Nephron (organoid): ENCODE results near the gene HYLS1.

ENCODE experiments used
- H3K27ac Mint-ChIP-seq, 3 experiments: 2 replicates each; pipeline ENCODE4 v1.8.0; 2020; ENCODE audit warnings: mixed read lengths in 3 of 3, mild to moderate bottlenecking in 2 of 3, moderate library complexity in 1 of 3
- H3K27me3 Mint-ChIP-seq: 2 replicates; pipeline ENCODE4 v1.8.0; 2021; ENCODE audit warnings: low read depth, mild to moderate bottlenecking, moderate library complexity, mixed read lengths
- H3K36me3 Mint-ChIP-seq: 2 replicates; pipeline ENCODE4 v1.8.0; 2020; ENCODE audit warnings: low read depth, mixed read lengths
- H3K4me1 Mint-ChIP-seq: 2 replicates; pipeline ENCODE4 v1.8.0; 2020; ENCODE audit warnings: mixed read lengths
- H3K4me3 Mint-ChIP-seq, 3 experiments: 2 replicates each; pipeline ENCODE4 v1.8.0; 2020; ENCODE audit warnings: mild to moderate bottlenecking in 3 of 3, mixed read lengths in 3 of 3, moderate library complexity in 2 of 3
- H3K9me3 Mint-ChIP-seq: 2 replicates; pipeline ENCODE4 v1.8.0; 2020; ENCODE audit warnings: mixed read lengths
- TF ChIP-seq, protein P1 (sequence below), 3 experiments: fragments of 200-600 bp; sonication (generic); IDR thresholded peaks; one replicate each; pipeline ENCODE4 v1.5.0; 2021; ENCODE audit warnings: antibody characterized with exemption in 3 of 3; ENCODE audit not compliant: unreplicated experiment in 3 of 3

HYLS1 gene

DNA sequence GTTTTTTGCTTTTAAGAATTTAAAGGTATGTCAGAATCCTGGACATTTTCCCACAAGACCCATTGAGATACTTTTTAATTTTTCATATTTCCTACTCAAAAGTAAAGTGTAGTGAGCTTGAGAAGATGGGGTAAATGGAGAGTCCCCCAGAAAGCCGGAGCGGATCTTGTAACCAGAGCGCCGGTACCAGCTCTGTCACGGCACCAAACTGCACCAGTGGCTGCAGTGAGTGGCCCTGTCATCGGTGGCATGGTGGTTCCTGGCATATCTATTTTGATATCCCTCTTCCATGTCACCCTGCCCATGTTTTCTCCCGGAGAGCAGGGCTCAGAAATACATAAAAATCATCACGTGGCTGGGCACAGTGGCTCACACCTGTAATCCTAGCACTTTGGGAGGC, 36.2 kb downstream of the HYLS1 start:
- no peaks in the 10 kb centered on the region for H3K36me3 Mint-ChIP-seq
- no peak overlapping the region for H3K4me3 Mint-ChIP-seq
- peaks cover 32% of the 10 kb centered on the region for H3K4me1 Mint-ChIP-seq
- no peaks in the 10 kb centered on the region for H3K9me3 Mint-ChIP-seq
- TF ChIP-seq, protein P1, sequence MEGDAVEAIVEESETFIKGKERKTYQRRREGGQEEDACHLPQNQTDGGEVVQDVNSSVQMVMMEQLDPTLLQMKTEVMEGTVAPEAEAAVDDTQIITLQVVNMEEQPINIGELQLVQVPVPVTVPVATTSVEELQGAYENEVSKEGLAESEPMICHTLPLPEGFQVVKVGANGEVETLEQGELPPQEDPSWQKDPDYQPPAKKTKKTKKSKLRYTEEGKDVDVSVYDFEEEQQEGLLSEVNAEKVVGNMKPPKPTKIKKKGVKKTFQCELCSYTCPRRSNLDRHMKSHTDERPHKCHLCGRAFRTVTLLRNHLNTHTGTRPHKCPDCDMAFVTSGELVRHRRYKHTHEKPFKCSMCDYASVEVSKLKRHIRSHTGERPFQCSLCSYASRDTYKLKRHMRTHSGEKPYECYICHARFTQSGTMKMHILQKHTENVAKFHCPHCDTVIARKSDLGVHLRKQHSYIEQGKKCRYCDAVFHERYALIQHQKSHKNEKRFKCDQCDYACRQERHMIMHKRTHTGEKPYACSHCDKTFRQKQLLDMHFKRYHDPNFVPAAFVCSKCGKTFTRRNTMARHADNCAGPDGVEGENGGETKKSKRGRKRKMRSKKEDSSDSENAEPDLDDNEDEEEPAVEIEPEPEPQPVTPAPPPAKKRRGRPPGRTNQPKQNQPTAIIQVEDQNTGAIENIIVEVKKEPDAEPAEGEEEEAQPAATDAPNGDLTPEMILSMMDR (IDR thresholded peaks at IDR 0.05; ENCODE audit: unreplicated experiment in 3 of 3) = no peak
- H3K27ac Mint-ChIP-seq = no peak overlapping the region
- H3K27me3 Mint-ChIP-seq = peaks cover 6% of the 10 kb centered on the region

DNA sequence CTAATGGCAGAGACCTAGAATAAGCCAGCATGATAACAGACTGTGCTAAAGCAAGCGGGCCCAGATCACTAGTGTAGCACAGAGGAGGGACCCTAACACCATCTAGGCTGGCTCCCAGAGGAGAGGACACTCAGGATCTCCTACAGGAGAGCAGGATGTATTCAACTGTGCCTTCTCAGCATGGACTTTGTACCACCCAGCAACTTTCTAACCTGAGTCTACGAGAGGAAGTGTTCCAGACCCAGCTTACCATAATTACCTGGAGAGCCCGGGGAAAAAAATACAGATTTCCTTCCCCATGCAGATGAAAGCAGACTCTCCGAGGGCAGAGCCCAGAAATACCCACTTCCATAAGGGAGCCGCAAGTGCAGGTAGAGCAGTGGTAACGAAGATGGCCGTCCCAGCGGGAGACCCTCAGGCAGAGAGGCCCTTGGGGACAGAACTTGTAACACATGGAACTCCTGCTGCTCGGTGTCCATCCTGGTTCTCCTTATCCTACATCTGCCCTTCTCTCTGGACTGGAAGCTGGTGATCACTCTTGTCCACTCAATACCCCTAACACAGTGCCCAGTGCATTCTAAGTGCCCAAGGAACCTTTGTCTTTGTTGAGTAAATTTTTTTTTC, 37.0 kb downstream of the HYLS1 start:
- Mint-ChIP-seq H3K27ac (no peak overlapping the region), H3K4me1 (peaks cover 32% of the 10 kb centered on the region), H3K27me3 (peaks cover 5% of the 10 kb centered on the region), H3K36me3 (no peaks in the 10 kb centered on the region), H3K9me3 (no peaks in the 10 kb centered on the region), H3K4me3 (no peak overlapping the region)
- TF ChIP-seq, protein P1 (IDR thresholded peaks at IDR 0.05; ENCODE audit: unreplicated experiment in 3 of 3) = no peak

DNA sequence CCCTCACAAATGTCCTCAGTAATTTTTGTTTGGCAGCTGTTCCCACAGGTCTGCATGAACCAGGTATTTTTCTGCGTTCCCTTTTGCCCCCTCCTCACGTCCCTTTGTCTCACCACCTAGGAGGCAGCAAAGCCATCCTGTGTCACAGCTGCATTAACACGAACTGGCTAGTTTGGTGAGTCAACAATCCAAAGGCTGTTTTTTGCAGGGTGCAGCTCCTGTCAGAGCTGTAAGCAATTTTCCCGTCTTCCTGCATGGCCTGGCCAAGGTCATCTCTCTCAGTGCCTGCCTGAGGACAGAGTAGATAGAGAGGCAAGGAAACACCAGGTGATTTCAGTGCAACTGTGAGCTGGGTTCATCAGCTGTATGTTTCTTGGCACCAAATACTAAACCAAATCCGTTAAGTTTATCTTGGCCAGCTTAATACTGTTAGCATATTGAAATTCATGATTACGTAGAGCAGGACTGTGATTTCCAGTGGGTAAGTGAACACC, 37.8 kb downstream of the HYLS1 start:
- no peaks in the 10 kb centered on the region for H3K9me3 Mint-ChIP-seq
- H3K4me3 Mint-ChIP-seq = no peak overlapping the region
- peaks cover 37% of the 10 kb centered on the region for H3K4me1 Mint-ChIP-seq
- H3K27ac Mint-ChIP-seq = peak overlapping the region; percentile 42 to 73 (median 50)
- H3K27me3 Mint-ChIP-seq = peaks cover 9% of the 10 kb centered on the region
- TF ChIP-seq, protein P1 (IDR thresholded peaks at IDR 0.05; ENCODE audit: unreplicated experiment in 3 of 3) = no peak
- H3K36me3 Mint-ChIP-seq = no peaks in the 10 kb centered on the region

DNA sequence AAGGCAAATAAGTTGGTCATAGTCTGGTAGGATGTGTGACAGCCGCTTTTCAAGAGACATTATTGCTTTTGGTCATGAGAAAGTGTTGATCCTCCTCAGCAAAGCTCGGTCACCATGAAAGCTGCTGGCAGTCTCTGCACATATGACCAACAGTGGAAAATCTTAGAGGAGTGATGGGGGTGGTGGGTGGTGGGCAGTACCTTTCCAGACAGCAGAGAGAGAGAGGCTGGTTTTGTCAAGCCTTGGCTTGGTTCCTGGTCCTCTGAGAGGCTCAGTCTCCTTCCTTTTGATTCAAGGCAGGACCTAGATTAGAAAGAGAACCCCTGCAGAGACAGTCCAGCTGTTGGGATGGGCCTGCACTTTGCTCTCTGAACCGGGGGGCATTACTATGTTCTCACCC, 38.3 kb downstream of the HYLS1 start:
- TF ChIP-seq, protein P1 (IDR thresholded peaks at IDR 0.05; ENCODE audit: unreplicated experiment in 3 of 3) = no peak
- H3K27me3 Mint-ChIP-seq = peaks cover 13% of the 10 kb centered on the region
- H3K36me3 Mint-ChIP-seq = no peaks in the 10 kb centered on the region
- peak overlapping the region; percentile 31 to 73 (median 50) for H3K27ac Mint-ChIP-seq
- peaks cover 37% of the 10 kb centered on the region for H3K4me1 Mint-ChIP-seq
- no peak overlapping the region for H3K4me3 Mint-ChIP-seq
- H3K9me3 Mint-ChIP-seq = no peaks in the 10 kb centered on the region

DNA sequence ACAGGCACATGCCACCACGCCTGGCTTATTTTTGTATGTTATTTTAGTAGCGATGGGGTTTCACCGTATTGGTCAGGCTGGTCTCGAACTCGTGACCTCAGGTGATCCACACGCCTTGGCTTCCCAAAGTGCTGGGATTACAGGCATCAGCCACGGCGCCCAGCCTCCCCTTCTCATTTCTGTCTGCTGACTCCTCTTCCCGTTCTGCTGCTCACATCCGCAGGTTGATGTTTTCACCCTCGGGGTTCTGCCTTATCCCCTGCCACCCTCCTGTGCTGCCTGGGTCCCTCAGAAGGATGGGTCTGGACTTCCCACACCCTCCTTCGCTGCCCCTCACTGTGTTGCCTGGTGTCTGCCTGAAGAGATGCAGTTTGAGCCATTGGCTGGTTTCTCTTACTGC, 39.2 kb downstream of the HYLS1 start:
- Mint-ChIP-seq H3K4me3 (no peak overlapping the region), H3K27ac (peak overlapping the region in 2 of 3 experiments; percentile 73 to 87), H3K36me3 (no peaks in the 10 kb centered on the region), H3K9me3 (no peaks in the 10 kb centered on the region), H3K4me1 (peaks cover 44% of the 10 kb centered on the region), H3K27me3 (peaks cover 13% of the 10 kb centered on the region)
- TF ChIP-seq, protein P1 (IDR thresholded peaks at IDR 0.05; ENCODE audit: unreplicated experiment in 3 of 3) = no peak
